AG08396 (cell line): ENCODE measurements around the gene A3GALT2.
A peak's percentile ranks its signal among the peaks of the same experiment; 100 is the strongest.

ENCODE experiments used
- DNase-seq: peaks from one replicate; pipeline ENCODE4 v3.0.0; 2012; ENCODE audit warnings: low spot score, mixed read lengths

A3GALT2 gene

GRCh38 chr1:33332357-33332789 lies 11.5 kb upstream of the A3GALT2 start:
- no peak for DNase-seq

DNA sequence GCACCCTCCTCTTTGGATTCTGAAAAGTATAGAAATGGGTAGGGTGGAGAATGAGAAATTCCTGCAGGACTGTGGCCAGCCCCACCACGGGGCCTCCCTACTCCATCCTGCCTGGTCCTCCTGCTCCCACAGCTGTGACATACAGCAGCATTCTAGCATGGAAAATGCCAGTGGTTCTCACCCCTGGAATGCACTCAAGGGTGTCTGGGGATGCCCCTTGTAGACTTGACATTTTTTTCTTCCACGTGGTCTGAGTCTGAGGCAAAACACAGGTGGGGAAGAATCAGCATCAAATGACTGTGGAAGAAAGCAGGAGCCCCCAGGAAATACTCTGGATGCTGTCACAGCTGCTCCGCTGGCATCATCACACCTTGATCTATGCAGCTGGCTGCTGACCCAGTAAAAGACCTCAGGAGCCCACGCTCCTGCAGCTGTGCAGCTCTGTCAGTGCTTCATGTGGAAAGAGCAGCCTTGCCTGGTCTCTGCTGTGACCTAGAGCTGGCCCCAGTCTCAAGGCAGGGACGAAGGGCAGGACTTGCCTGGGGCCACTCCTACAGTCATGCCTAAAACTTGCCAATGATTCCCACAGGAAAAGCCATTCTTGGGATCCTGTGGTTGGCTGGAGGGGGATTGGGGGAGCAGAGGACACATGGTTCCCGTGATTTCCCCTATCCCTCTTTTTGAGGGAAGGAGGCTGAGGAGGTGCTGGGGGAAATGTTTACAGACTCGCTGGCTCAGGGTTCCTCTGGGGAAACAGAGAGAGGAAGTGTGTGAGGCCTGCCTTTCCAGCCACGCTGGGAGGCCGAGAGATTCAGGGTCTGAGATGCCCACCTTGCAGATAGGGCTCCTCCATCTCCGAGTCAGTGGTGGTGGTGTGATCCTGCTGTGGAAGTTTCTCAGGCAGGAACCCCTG lies 10.8 kb upstream of the A3GALT2 start:
- DNase-seq, result no peak

- no peak for DNase-seq
These were observed 10.0 kb upstream of the A3GALT2 start for GRCh38 chr1:33330906-33331305.

- no peak for DNase-seq
These were observed 9.5 kb upstream of the A3GALT2 start for GRCh38 chr1:33330361-33330890.

DNA sequence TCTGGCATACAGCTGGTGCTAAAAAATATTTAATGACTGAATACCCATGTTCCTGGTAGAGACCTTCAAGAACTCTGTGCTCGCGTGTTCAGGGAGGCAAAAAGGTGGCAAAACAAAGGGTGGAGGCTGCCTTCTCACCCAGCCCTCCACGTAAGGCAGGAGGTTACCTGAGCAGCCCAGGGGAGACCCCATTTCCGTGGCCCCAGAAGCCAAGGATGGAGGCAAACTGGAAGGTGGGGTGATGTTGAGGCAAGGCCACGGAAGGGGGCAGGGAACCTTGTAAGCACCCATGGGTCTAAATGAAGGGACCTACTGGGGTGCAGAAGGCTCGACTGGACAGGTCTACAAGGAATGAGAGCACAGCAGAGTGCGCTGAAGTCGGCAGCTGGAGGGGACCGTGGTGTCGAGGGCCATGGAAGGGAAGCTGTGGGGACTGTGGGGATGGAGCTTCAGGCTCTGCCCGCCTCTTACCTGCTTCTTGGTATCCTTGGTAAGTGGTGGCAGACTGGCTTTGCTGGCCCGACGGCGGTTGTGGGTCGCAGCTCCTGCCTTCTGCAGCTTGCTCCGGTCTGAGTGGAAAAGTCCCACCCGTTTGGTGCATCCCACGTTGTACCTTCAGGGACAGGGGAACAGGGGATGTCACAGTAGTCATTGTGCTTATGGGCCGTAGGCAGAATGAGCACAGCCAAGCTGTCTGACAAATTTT lies 8.9 kb upstream of the A3GALT2 start:
- no peak for DNase-seq

DNA sequence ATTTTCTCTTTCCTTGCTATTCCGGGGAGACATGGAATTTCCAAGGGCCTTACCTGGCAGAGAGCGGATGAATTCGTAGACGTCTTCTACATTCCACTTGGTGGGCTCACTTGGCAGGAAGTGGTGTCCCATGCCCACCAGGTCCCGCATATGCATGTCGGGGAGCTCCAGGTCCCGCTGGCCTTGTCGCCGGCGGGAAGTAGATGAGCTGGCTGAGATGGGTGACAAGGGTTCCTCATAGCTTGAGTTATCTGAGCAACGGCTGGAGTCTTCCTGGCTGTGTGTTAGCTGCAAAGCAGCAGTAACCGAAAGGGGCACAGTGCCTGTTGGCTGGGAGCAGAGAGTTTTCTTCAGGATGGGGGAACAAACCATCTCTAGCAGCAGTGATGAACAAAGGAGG lies 7.9 kb upstream of the A3GALT2 start:
- no peak for DNase-seq

DNA sequence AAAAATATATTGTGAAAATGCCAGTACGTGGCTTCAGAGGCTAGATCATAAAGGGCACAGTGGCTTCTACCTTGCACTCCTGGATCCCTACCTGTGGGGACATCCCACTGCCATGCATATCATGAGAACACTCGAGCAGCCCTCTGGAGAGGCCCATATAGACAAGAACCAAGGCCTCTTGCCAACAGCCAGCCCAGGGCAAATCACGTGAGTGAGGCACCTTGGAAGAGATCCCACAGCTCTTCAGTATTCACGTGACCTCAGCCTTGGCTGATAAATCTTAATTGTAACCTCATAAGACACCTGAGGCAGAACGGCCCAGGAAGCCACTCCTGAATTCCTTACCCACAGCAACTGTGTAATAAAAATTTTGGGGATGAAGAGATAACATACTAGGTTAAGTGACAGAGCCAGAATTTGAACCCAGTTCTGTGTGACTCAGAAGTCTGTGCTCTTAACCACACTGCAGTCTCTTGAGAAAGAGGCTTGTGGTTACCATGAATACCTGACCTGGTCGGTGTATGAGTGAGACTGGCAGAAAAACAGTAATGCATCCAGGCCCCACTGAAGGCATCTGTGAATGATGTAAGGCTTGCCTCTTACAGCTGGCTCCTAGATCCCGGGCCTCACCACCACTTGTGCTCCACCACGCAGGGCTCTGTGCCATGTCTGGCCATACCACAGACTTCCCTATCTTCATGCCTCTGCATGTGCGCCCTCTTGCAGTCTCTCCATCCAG lies 6.9 kb upstream of the A3GALT2 start:
- peak; percentile 90 for DNase-seq

DNA sequence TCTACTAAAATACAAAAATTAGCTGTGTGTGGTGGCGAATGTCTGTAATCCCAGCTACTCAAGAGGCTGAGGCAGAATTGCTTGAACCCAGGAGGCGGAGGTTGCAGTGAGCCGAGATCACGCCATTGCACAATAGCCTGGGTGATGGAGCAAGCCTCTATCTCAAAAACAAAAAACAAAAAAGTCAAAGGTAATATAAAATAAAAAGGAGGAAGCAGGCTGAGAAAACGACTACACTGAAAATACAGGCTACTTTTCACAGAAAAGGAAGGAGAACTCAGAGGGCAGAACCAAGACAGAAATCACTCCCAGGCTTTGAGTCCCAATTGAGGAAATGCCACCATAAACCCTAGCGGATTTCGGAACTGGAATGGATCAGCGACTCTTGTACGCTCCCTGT lies 5.9 kb upstream of the A3GALT2 start:
- no peak for DNase-seq

DNA sequence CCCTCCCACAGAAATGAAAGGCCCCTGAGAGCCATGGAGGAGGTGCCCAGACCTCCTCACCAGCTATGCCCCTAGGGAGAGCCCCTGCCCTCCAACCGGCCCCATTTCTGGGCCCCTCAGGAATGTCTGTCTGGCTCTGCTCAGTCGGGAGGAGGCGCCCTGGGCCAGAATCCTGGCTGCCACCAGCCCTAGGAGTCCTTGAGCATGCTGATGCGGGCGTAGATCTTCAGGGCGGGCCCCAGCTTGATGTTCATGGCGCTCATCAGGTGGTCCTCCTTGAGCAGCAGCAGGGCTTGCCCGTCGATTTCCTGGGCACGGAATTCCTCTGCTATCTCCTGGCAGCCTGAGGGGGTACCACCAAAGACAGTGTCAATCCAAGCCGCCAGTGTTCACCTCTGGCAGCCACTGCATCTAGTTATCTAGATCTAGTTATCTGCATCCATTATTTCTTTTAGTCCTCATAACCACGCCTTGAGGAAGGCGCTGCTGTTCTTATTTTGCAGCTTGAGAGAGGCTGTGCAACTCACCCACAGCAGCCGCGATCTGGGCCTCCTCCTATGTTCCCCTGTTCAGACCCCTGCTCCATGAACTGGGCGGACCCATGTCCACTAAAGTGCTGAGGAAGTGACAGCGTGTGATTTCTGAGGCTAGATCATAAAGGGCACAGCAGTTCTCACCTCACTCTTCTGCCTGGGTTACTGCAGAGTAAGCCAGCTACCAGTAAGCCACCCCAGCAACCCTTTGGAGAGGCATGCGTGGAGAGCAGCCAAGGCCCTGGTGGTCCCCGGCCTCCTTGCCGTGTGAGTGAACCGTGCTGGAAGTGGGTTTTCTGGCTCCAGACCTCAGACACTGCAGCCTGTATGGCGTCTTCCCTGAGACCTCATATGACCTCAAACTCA lies 4.0 kb upstream of the A3GALT2 start:
- no peak for DNase-seq

- no peak for DNase-seq
These were observed 3.0 kb upstream of the A3GALT2 start for GRCh38 chr1:33323663-33324477.

DNA sequence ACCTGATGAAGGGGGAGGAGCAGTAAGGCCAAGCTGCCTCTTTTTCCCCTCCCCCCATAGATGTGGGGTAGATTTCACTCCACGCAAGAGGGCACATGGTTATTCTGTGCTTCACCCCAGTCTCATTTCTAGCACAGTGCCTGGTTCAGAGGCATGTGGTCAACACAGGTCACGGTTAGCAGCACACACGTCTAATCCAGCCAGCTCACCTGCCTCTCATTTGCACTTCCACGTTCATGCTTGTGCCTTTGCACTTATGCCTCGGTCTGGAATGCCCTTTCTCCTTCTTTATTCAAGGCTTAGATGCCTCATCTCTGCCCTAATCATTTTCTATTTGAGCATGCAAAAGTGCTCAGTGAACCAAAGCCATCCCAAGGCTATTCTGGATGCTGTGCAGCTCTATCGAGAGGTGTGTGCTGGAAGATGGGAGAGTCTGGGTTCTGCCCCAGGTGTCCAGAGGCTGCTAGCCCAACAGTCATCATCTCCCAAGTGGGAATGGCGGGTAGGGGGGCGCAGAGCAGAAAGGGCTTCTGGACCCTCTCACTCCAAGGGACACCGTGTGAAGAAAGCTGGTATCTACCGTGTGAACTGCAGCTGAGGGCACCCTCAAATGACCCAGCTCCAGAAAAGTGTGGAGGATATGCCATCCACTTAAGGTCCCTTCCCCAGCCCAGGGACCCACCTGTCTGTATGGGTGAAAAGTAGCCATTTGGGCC lies 2.1 kb upstream of the A3GALT2 start:
- DNase-seq, result no peak

GRCh38 chr1:33322109-33322508 lies 1.2 kb upstream of the A3GALT2 start:
- DNase-seq, result no peak

GRCh38 chr1:33321178-33321577 lies 280 bp upstream of the A3GALT2 start:
- no peak for DNase-seq

GRCh38 chr1:33319949-33320618 lies 814 bp downstream of the A3GALT2 start:
- DNase-seq, result no peak

- no peak for DNase-seq
These were observed 1.5 kb downstream of the A3GALT2 start for GRCh38 chr1:33319186-33319948.

DNA sequence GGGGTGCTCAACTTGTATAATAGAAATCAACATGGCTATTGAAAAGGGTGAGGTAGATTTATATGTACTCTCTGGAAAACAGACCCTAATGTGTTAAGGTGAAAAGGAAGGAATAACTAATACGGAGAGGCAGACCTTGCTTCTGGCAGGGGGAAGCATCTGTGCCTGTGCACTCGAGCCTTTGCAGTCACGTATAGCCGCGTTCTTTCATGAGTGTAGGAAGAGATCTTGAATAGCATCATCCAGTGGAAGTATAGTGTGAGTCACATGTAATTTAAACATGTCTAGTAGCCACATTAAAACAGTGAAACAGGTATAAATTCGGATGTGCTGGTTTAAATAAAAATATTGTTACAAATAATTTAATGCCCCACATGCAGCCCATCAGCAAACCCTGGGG lies 3.0 kb downstream of the A3GALT2 start:
- no peak for DNase-seq

- DNase-seq, result no peak
These were observed 3.5 kb downstream of the A3GALT2 start for GRCh38 chr1:33317354-33317753.

DNA sequence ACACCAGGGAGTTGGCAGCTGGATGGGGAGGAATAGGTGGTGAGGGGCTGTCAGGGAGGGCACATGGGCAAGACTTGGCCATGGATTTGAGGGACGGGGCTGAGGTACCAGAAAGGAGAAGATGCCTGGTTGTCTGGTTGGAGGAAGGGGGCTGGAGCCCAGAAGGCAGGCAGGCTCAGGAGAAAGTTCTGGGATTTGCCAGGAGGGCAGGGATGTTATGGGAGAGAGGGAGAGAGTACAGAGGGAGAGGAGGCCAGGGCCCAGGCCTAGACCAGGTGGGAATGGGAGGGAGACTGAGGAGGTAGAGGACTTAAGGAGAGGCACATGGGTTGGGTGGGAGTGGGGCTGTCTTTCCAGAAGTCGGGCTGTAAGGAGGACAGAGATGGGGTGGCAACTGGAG lies 4.3 kb downstream of the A3GALT2 start:
- no peak for DNase-seq
